ENCODE results near the gene MTRFR.
"Not testable (repeated sequence)": the region's sequence is repeated elsewhere in the genome, so short reads cannot be mapped to it uniquely, and the experiment has no call there.

MTRFR gene

GRCh38 chr12:123250471-123251383 lies 17.5 kb downstream of the MTRFR start:
- DNase-seq, result no peak

- no peak for DNase-seq
Observed at GRCh38 chr12:123251403-123252076, 18.3 kb downstream of the MTRFR start.

GRCh38 chr12:123252365-123252764 lies 19.1 kb downstream of the MTRFR start:
- not testable (repeated sequence) for DNase-seq

- DNase-seq, result no peak
Observed at GRCh38 chr12:123253641-123254459, 20.6 kb downstream of the MTRFR start.

GRCh38 chr12:123254853-123255446 lies 21.7 kb downstream of the MTRFR start:
- DNase-seq, result no peak

GRCh38 chr12:123258593-123258992 lies 25.4 kb downstream of the MTRFR start:
- no peak for DNase-seq

GRCh38 chr12:123260081-123260480 lies 26.8 kb downstream of the MTRFR start:
- no peak for DNase-seq

- DNase-seq, result no peak
Observed at GRCh38 chr12:123261196-123261595, 28.0 kb downstream of the MTRFR start.

GRCh38 chr12:123263196-123263817 lies 30.1 kb downstream of the MTRFR start:
- DNase-seq, result no peak

GRCh38 chr12:123264642-123265041 lies 31.4 kb downstream of the MTRFR start:
- DNase-seq, result peak; percentile 15 to 34

GRCh38 chr12:123265851-123266678 lies 32.8 kb downstream of the MTRFR start:
- DNase-seq, result no peak

GRCh38 chr12:123266679-123267277 lies 33.5 kb downstream of the MTRFR start:
- no peak for DNase-seq

- DNase-seq, result no peak
Observed at GRCh38 chr12:123267335-123267920, 34.2 kb downstream of the MTRFR start.

GRCh38 chr12:123267991-123268843 lies 35.0 kb downstream of the MTRFR start:
- peak in 1 of 2 experiments; percentile 29 for DNase-seq

GRCh38 chr12:123268850-123269249 lies 35.6 kb downstream of the MTRFR start:
- DNase-seq, result no peak

- peak; percentile 72 to 73 for DNase-seq
Observed at GRCh38 chr12:123269395-123269892, 36.2 kb downstream of the MTRFR start.

GRCh38 chr12:123269896-123270213 lies 36.6 kb downstream of the MTRFR start:
- DNase-seq, result no peak

GRCh38 chr12:123270214-123271000 lies 37.2 kb downstream of the MTRFR start:
- no peak for DNase-seq

Measured in AML-193 (cell line).